Lung microvascular endothelial cell (primary cell): ENCODE measurements around the gene MAP6D1. TPM values are rescaled to one million over a fixed set of nuclear protein-coding genes. Genes with fewer than 3 reads are reported as not detected.

Experiments
- total RNA-seq: library from RNA; depleted of rRNA; stranded (reverse); fragments of >200 nt; gene quantifications from 2 replicates; pipeline ENCODE4 v1.2.1, GENCODE V29; 2014

Gene MAP6D1
- total RNA-seq, 1 donor from 2014 or later: 0.60 TPM

Other genes starting within 250 kb of the MAP6D1 start
- 74.3 and 83.3 TPM in 2 replicates for gene KLHL24, start 190.0 kb downstream of the MAP6D1 start, total RNA-seq
- 23.8 and 32.1 TPM in 2 replicates for gene YEATS2, start 127.8 kb downstream of the MAP6D1 start, total RNA-seq
- 27.6 and 30.5 TPM in 2 replicates for gene PARL, start 59.3 kb upstream of the MAP6D1 start, total RNA-seq
- 8.9 and 10.9 TPM in 2 replicates for gene ABCC5, start 192.3 kb upstream of the MAP6D1 start, total RNA-seq
- gene HTR3D, start 206.2 kb upstream of the MAP6D1 start, total RNA-seq: not detected in 2 replicates
- not detected in 2 replicates for gene HTR3C, start 227.5 kb upstream of the MAP6D1 start, total RNA-seq